ENCODE measurements around the gene SNAPC1.

Gene SNAPC1

GRCh38 chr14:61765225-61765943 is 3.2 kb downstream of the SNAPC1 start (continued):
- peak; percentile 28; the same call in 1 of the 2 replicates for TF ChIP-seq ZBTB17 (tag by site-specific recombination; IDR thresholded peaks at IDR 0.05)
- TF ChIP-seq KLF10 (tag by site-specific recombination; IDR thresholded peaks at IDR 0.05), result no peak
- peak; percentile 63; the same call in 1 of the 2 replicates for TF ChIP-seq ZNF660 (tag by site-specific recombination; IDR thresholded peaks at IDR 0.05)

- peaks cover 32 to 34% of the 10 kb centered on the region in 2 experiments for H3K36me3 ChIP-seq (ENCODE audit: control insufficient read depth in 2 of 2, insufficient read depth in 1 of 2, low read length in 2 of 2)
- POLR2A ChIA-PET, result interaction anchor here (0.5 kb wide), 1 partner anchor 20 kb away, joined by 3 read pairs; no protein-coding TSS in a partner anchor
- peak overlapping the region; percentile 52; the same call in 1 of the 2 replicates for H3K27ac ChIP-seq (ENCODE audit: extremely low read depth, low read depth, low read length)
These were observed 3.9 kb downstream of the SNAPC1 start for GRCh38 chr14:61766151-61766550.

GRCh38 chr14:61768240-61768639 is 6.0 kb downstream of the SNAPC1 start:
- H3K9me3 ChIP-seq (ENCODE audit: control insufficient read depth, insufficient read depth, low read depth, low read length), result no peaks in the 10 kb centered on the region
- TF ChIP-seq BCL11B (tag by site-specific recombination; IDR thresholded peaks at IDR 0.05; ENCODE audit: low read depth), result no peak
- no peak overlapping the region for H3K27ac ChIP-seq (ENCODE audit: extremely low read depth, low read depth, low read length)
- H3K36me3 ChIP-seq (ENCODE audit: control insufficient read depth in 2 of 2, insufficient read depth in 1 of 2, low read length in 2 of 2), result peaks cover 46 to 54% of the 10 kb centered on the region in 2 experiments
- peaks cover 8% of the 10 kb centered on the region; the same call in 1 of the 2 replicates for H3K4me1 ChIP-seq (ENCODE audit: control insufficient read depth, insufficient read depth, low read length)
- H3K4me3 ChIP-seq (ENCODE audit: low read depth, low read length), result no peak overlapping the region
- CTCF ChIA-PET, result interaction anchor here (0.6 to 1.1 kb wide), 2 partner anchors 293 to 305 kb away, joined by 3 read pairs; no protein-coding TSS in a partner anchor
- POLR2A ChIA-PET, result no interaction called here

More at GRCh38 chr14:61766151-61766550, 3.9 kb downstream of the SNAPC1 start:
- no peak for TF ChIP-seq ZNF169 (tag by site-specific recombination; IDR thresholded peaks at IDR 0.05)
- no peak for TF ChIP-seq BCL11B (tag by site-specific recombination; IDR thresholded peaks at IDR 0.05; ENCODE audit: low read depth)
- no peak for TF ChIP-seq ZNF677 (tag by site-specific recombination; IDR thresholded peaks at IDR 0.05)
- TF ChIP-seq ZNF514 (tag by site-specific recombination; IDR thresholded peaks at IDR 0.05), result no peak
- no peak for TF ChIP-seq ZNF292 (tag by site-specific recombination; IDR thresholded peaks at IDR 0.05; ENCODE audit: borderline replicate concordance, low read depth)
- no peak for TF ChIP-seq GLI2 (tag by site-specific recombination; IDR thresholded peaks at IDR 0.05; ENCODE audit: borderline replicate concordance, low read depth)
- TF ChIP-seq ZNF423 (tag by site-specific recombination; IDR thresholded peaks at IDR 0.05), result no peak
- no peak for TF ChIP-seq MEIS1 (CRISPR knock-in tag; IDR thresholded peaks at IDR 0.05; ENCODE audit: borderline replicate concordance)
- TF ChIP-seq ZNF76 (tag by site-specific recombination; IDR thresholded peaks at IDR 0.05; ENCODE audit: borderline replicate concordance, low read depth), result no peak
- no peak for TF ChIP-seq ZNF624 (tag by site-specific recombination; IDR thresholded peaks at IDR 0.05)
- TF ChIP-seq ZNF670 (tag by site-specific recombination; IDR thresholded peaks at IDR 0.05; ENCODE audit: low read depth), result no peak
- no peak for TF ChIP-seq ZNF621 (tag by site-specific recombination; IDR thresholded peaks at IDR 0.05)
- no peak for TF ChIP-seq RBAK (tag by site-specific recombination; IDR thresholded peaks at IDR 0.05)
- TF ChIP-seq SALL2 (tag by site-specific recombination; IDR thresholded peaks at IDR 0.05; ENCODE audit: borderline replicate concordance), result no peak
- TF ChIP-seq ZNF280D (tag by site-specific recombination; IDR thresholded peaks at IDR 0.05), result no peak
- TF ChIP-seq ZNF354C (tag by site-specific recombination; IDR thresholded peaks at IDR 0.05; ENCODE audit: borderline replicate concordance, low read depth), result no peak
- no peak for TF ChIP-seq ZNF701 (tag by site-specific recombination; IDR thresholded peaks at IDR 0.05)
- no peak for TF ChIP-seq ZNF747 (tag by site-specific recombination; IDR thresholded peaks at IDR 0.05)
- no peak overlapping the region for H3K4me3 ChIP-seq (ENCODE audit: low read depth, low read length)
- peaks cover 12% of the 10 kb centered on the region for H3K4me1 ChIP-seq (ENCODE audit: control insufficient read depth, insufficient read depth, low read length)
- H3K9me3 ChIP-seq (ENCODE audit: control insufficient read depth, insufficient read depth, low read depth, low read length), result no peaks in the 10 kb centered on the region
- CTCF ChIA-PET, result interaction anchor here (1.0 to 2.0 kb wide), 2 partner anchors 24 to 72 kb away, joined by 4 to 5 read pairs; no protein-coding TSS in a partner anchor

Data from HEK293 (cell line).